ENCODE results near the gene SERTAD2.

Gene SERTAD2

DNA sequence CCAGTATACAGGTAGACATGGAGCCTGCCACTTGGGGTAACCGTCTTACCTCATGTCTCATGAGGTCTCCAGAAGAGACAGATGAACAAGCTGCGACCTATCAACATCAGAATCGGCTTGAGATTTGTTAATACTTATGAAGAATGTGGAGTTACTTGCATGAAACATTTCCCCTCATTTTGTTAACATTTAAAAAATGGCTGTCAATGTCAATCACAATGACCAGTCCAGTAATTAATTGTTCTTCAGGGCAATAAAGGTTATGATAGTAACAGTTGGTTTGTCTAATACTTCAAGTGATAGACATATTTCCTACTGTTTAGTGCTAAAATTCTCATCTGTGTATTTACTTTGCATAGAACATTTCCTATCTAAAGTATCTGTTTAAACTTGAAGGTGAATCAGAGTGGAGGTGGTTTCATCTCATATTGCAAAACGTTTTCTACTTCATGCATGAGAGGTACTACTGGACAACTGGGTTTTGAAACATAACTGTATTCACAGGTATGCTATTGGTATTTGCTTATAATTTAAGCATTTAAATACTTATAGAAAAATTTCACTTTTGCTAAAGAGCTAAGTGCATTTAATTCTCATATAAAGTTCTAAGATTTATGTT, 15.1 kb downstream of the SERTAD2 start:
- no peak overlapping the region for H3K4me3 ChIP-seq (ENCODE audit: low read depth, low read length)
- TF ChIP-seq, protein P1, sequence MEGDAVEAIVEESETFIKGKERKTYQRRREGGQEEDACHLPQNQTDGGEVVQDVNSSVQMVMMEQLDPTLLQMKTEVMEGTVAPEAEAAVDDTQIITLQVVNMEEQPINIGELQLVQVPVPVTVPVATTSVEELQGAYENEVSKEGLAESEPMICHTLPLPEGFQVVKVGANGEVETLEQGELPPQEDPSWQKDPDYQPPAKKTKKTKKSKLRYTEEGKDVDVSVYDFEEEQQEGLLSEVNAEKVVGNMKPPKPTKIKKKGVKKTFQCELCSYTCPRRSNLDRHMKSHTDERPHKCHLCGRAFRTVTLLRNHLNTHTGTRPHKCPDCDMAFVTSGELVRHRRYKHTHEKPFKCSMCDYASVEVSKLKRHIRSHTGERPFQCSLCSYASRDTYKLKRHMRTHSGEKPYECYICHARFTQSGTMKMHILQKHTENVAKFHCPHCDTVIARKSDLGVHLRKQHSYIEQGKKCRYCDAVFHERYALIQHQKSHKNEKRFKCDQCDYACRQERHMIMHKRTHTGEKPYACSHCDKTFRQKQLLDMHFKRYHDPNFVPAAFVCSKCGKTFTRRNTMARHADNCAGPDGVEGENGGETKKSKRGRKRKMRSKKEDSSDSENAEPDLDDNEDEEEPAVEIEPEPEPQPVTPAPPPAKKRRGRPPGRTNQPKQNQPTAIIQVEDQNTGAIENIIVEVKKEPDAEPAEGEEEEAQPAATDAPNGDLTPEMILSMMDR (IDR thresholded peaks at IDR 0.05; ENCODE audit: low read depth, low read length) = no peak

GRCh38 chr2:64637931-64638330, 15.8 kb downstream of the SERTAD2 start:
- TF ChIP-seq, protein P1 (IDR thresholded peaks at IDR 0.05; ENCODE audit: low read depth, low read length) = no peak
- H3K4me3 ChIP-seq (ENCODE audit: low read depth, low read length) = no peak overlapping the region

DNA sequence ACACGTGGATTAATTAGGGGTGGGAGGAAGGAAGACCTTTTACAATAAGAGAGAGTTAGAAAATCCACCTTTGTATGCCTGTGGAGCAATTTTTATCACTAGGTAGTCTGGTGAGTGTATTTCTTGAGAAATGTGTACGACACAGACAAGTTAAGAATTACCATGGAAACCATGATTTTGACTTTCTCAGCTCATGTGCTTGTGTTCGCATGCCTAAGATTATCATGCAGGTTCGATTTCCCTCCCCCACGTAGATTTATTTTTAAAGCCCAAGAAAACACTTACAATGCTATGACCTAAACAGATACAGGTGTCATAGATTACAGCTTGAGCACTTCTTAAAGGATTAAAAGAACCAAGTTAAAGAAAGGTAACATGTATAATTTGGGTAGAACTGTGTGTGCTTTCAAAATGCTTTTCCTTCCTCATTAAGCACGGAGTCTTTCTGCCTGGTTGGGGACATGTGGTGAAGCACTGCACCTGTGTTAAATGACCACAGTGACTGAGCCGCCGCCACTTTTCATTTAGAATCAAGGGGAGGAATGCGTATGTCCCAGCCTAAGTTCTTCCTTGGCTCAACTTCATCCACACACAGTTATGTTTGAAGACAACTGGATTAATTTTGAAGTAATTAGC, 16.6 kb downstream of the SERTAD2 start:
- TF ChIP-seq, protein P1 (IDR thresholded peaks at IDR 0.05; ENCODE audit: low read depth, low read length) = no peak
- H3K4me3 ChIP-seq (ENCODE audit: low read depth, low read length) = no peak overlapping the region

DNA sequence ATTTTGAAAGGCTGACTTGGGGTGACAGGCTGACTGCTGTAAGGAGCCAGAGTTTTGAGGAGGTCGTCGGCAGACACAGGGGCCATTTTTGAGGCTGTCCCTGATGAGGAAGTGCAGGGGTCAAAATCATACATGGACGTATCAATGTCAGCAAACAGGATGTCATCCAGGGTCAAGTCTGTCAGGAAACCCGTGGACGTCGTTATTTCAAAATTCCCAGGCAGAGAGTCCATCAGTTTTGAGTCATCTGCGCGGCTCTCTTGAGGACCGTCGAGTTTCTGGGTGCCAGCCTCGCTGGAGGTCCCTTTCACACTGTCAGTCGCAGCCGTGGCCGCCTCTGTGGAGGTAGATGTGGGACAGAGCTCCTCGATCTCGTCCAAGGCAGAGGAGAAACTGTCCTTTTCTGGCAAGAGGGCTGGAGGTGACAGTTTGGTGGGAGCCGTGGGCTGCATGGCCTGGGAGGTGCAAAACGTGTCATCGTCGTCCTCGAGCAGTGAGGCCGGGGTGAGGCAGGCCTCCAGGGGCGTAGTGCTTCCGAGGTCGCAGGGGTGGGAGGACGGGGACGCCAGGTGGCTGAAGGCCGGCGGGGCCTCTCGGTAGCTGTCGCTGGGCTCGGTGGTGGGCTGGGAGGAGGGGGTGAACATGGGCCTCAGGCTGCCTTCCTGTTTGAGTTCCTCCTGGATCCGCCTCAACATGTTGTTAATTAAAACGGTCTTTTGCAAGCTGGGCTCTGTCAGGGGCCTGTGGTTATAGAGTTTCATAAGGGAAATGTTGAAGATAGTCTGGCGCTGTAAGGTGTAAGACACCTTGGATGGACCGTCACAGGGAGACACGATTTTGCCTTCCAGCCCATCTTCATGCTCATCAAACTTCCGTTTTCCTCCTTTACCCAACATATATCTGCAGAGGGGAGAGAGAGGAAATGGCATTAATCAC, 17.5 kb downstream of the SERTAD2 start:
- no peak overlapping the region for H3K4me3 ChIP-seq (ENCODE audit: low read depth, low read length)
- TF ChIP-seq, protein P1 (IDR thresholded peaks at IDR 0.05; ENCODE audit: low read depth, low read length) = no peak

- TF ChIP-seq, protein P1 (IDR thresholded peaks at IDR 0.05; ENCODE audit: low read depth, low read length) = no peak
Observed at GRCh38 chr2:64634345-64635267, 19.1 kb downstream of the SERTAD2 start.

DNA sequence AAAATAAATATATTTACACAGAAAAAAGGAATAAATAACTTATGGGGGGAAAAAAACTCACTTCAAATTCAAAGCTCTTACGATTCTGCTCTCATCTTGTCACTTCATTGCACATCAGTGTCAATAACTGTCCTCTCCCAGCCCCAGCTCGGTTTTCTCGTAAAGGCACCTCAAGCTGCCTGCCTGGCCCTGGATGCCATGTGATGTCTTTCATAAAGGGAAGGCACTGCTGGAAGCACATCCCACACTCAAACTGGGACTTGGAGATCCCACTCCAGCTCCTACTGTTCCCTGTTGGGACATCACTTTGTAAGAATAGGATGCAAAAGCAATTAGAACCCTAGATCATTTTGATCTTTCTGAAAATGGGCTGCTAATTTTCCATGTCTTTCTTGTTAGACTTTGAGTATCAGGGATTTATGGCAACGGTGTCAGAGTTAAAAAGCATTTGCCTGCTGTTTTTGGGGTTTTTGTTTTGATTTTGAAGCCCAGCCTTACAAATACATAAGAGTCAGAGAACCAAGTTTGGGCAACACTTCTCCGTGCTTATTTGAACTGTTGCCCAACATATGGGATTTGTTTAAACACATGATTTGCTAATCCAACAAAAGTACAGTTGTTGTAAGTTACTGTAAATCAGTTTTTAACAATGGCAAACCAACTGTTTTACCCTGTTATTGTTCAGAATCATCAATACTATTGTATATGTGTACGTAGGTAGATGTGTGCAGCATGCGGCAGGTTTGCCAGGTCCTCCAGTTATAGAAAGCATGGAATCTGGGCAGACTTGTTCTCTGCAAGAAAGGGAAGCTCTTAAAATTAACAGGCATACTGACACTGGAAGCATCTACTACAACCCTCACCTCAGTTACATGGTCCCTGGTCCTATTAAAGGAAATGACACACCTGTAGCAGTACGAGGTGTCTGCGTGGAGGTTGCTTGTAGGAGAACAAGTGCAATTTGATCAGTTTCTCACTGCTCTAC, 20.6 kb downstream of the SERTAD2 start:
- H3K4me3 ChIP-seq (ENCODE audit: low read depth, low read length) = no peak overlapping the region
- TF ChIP-seq, protein P1 (IDR thresholded peaks at IDR 0.05; ENCODE audit: low read depth, low read length) = no peak

More at GRCh38 chr2:64634345-64635267, 19.1 kb downstream of the SERTAD2 start:
- no peak overlapping the region for H3K4me3 ChIP-seq (ENCODE audit: low read depth, low read length)

Data from WI38 (cell line).